Measurements from ENCODE around the gene PCP2. TPM values are rescaled to one million over a fixed set of nuclear protein-coding genes. Genes with fewer than 3 reads are reported as not detected.

Gene PCP2
- total RNA-seq, 1 experiment from 2014 or later, result not detected

- Histone ChIP-seq H3K4me2 (ENCODE audit: insufficient read depth, insufficient read length, low read length) (peak overlapping the region; percentile 57), H3K4me1 (ENCODE audit: insufficient read depth, low read length) (no peaks in the 10 kb centered on the region), H3K56ac (ENCODE audit: insufficient read length, low read depth, low read length) (no peak overlapping the region), H2BK120ac (ENCODE audit: low read depth, low read length, poor library complexity, severe bottlenecking) (no peak overlapping the region), H4K5ac (ENCODE audit: insufficient read length, low read depth, low read length) (no peak overlapping the region), H3K23me2 (ENCODE audit: insufficient read length, low read depth, low read length, poor library complexity, severe bottlenecking) (peaks cover 6% of the 10 kb centered on the region), H3K14ac (ENCODE audit: insufficient read depth, low read length) (no peak overlapping the region), H4K8ac (replicated peaks; ENCODE audit: insufficient read length, low read depth, low read length) (no peak overlapping the region), H3K27me3 (ENCODE audit: insufficient read depth, low read length) (peaks cover 2% of the 10 kb centered on the region; the same call in 1 of the 2 replicates), H4K91ac (ENCODE audit: insufficient read length, low read depth, low read length) (no peak overlapping the region), H4K20me1 (ENCODE audit: control insufficient read depth, insufficient read depth, insufficient read length) (no peaks in the 10 kb centered on the region), H2AK5ac (ENCODE audit: insufficient read length, low read length) (no peak overlapping the region), H3K27ac (ENCODE audit: insufficient read length, low read depth, low read length) (no peak overlapping the region), H2BK15ac (ENCODE audit: low read depth, low read length) (no peak overlapping the region), H3K79me1 (ENCODE audit: insufficient read depth, low read depth, low read length, poor library complexity, severe bottlenecking) (no peaks in the 10 kb centered on the region), H2BK5ac (ENCODE audit: insufficient read length, low read length) (no peak overlapping the region), H3K4ac (ENCODE audit: low read depth, low read length) (no peak overlapping the region), H2BK12ac (ENCODE audit: insufficient read length, low read depth, low read length) (no peak overlapping the region), H3K18ac (ENCODE audit: insufficient read length, low read depth, low read length) (peak overlapping the region; percentile 10), H2AFZ (ENCODE audit: low read length) (no peak overlapping the region), H2BK20ac (ENCODE audit: low read depth, low read length, poor library complexity, severe bottlenecking) (no peak overlapping the region), H3K79me2 (ENCODE audit: insufficient read depth, low read length) (no peaks in the 10 kb centered on the region), H3K9ac (ENCODE audit: extremely low read depth, insufficient read length, low read length) (no peak overlapping the region), H3T11ph (ENCODE audit: low read length) (no peak overlapping the region), H3K9me3 (ENCODE audit: control insufficient read depth, low read depth, low read length) (no peaks in the 10 kb centered on the region), H3K23ac (ENCODE audit: insufficient read length, low read depth, low read length) (no peak overlapping the region)
- no peak for DNase-seq
- no CpG with 5 or more reads among the region's 43 CpGs for WGBS (ENCODE audit: extremely low coverage, insufficient read length, low lambda C conversion rate)
- TF ChIP-seq, protein P1, sequence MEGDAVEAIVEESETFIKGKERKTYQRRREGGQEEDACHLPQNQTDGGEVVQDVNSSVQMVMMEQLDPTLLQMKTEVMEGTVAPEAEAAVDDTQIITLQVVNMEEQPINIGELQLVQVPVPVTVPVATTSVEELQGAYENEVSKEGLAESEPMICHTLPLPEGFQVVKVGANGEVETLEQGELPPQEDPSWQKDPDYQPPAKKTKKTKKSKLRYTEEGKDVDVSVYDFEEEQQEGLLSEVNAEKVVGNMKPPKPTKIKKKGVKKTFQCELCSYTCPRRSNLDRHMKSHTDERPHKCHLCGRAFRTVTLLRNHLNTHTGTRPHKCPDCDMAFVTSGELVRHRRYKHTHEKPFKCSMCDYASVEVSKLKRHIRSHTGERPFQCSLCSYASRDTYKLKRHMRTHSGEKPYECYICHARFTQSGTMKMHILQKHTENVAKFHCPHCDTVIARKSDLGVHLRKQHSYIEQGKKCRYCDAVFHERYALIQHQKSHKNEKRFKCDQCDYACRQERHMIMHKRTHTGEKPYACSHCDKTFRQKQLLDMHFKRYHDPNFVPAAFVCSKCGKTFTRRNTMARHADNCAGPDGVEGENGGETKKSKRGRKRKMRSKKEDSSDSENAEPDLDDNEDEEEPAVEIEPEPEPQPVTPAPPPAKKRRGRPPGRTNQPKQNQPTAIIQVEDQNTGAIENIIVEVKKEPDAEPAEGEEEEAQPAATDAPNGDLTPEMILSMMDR (conservative IDR thresholded peaks at IDR 0.05), result no peak
- Mint-ChIP-seq H3K9me3 (peaks cover 0 to 7% of the 10 kb centered on the region in 2 experiments; a peak in 2 of 5 replicates), H3K27ac (no peak overlapping the region), H3K27me3 (ENCODE audit: low read depth) (peaks cover 90% of the 10 kb centered on the region), H3K36me3 (ENCODE audit: insufficient read depth in 1 of 3, low read depth in 3 of 3) (no peaks in the 10 kb centered on the region; a peak in 1 of 7 replicates), H3K4me3 (peak overlapping the region; percentile 77 to 93), H3K4me1 (peaks cover 0 to 12% of the 10 kb centered on the region in 2 experiments; a peak in 3 of 4 replicates)
These were observed 36.7 kb upstream of the PCP2 start for GRCh38 chr19:7670150-7670783.
